NCI-H2107 treated with DMSO at 0.1 percent for 48 hours (cell line): ENCODE data around the gene DYNLT4.
"Not testable (repeated sequence)": the region's sequence is repeated elsewhere in the genome, so short reads cannot be mapped to it uniquely, and the experiment has no call there.

ENCODE experiments used
- DNase-seq: peaks from one replicate; lab custom pipeline; 2025; ENCODE audit not compliant: unreplicated experiment; lab: John Stamatoyannopoulos, UW

The DYNLT4 gene

DNA sequence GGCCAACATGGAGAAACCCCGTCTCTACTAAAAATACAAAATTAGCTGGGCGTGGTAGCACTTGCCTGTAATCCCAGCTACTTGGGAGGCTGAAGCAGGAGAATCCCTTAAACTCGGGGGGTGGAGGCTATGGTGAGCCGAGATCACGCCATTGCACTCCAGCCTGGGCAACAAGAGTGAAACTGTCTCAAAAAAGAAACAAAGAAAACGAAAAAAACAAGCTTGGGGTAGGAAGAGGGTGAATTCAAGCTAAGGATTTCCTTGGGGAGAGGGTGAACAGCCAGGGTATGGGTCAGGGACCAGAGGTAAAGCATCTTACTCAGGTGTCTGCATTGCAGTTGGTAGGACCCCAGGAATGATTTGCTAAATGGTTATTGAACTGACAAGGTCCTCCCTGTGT lies 40.7 kb downstream of the DYNLT4 start:
- not testable (repeated sequence) for DNase-seq

DNA sequence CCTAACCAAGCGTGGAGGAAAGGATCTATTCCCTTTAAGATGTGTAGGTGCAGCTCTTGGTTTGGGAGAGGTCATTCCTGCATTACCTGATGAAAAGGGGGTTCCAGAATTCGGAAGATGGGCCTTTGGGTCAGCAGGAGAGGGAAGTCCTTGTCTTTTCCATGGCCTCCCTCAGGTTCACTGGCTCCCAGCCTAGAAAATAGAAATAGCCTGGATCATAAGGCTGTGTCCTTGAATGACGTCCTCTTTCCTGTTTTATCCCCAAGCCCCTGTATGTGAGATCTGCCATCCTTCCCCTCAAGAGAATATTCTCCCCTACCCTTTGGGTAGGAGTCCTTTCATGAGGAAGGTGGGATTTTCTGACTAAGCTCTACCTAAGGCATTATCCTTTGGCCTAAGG lies 46.3 kb downstream of the DYNLT4 start:
- DNase-seq, result no peak

DNA sequence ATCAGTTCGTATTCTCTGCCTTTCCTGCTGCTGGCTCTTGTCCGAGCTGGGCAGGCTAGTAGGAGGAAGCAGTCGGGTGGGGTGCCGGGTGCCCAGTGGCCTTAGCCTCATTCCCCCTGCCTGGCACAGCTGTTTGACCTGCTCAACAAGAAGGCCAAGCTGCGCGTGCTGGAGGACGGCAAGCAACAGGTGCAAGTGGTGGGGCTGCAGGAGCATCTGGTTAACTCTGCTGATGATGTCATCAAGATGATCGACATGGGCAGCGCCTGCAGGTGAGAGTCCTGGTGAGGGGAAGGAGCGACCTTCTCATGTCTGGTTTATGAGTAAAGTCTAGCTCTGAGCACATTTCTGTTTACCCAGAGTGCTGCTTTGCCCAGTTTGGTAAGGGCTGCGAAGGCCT lies 48.1 kb downstream of the DYNLT4 start:
- DNase-seq, result no peak

DNA sequence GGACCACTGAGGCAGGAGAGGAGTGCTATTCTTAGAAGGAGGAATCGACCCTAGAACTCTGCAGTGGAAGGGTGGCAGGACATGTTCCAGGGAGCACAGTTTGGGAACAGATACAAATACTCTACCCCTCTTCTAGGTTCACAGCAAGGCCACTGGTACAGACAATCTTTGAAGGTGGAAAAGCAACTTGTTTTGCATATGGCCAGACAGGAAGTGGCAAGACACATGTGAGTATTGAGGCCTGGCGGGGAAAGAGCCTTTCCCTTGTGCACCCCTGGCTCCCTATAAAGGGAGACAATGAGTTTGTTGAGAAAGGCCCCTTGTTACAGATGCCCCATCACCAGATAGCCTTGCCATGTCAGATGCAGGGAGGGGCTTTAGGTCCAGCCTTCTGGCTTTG lies 49.7 kb downstream of the DYNLT4 start:
- no peak for DNase-seq
